GM18868 (cell line): ENCODE measurements around the gene LSG1.
"Not testable (repeated sequence)": the region's sequence is repeated elsewhere in the genome, so short reads cannot be mapped to it uniquely, and the experiment has no call there.

Source experiments
- ATAC-seq: cut with Tn5 transposase; IDR thresholded peaks from one replicate; pipeline ENCODE4 v1.9.1; 2021; ENCODE audit warnings: mild to moderate bottlenecking, moderate library complexity; ENCODE audit not compliant: unreplicated experiment

Gene LSG1

GRCh38 chr3:194619741-194620140 is 52.2 kb downstream of the LSG1 start:
- no peak for ATAC-seq

GRCh38 chr3:194618858-194619608 is 53.0 kb downstream of the LSG1 start:
- ATAC-seq: no peak

- ATAC-seq: no peak
Measured at GRCh38 chr3:194617827-194618226, 54.2 kb downstream of the LSG1 start.

DNA sequence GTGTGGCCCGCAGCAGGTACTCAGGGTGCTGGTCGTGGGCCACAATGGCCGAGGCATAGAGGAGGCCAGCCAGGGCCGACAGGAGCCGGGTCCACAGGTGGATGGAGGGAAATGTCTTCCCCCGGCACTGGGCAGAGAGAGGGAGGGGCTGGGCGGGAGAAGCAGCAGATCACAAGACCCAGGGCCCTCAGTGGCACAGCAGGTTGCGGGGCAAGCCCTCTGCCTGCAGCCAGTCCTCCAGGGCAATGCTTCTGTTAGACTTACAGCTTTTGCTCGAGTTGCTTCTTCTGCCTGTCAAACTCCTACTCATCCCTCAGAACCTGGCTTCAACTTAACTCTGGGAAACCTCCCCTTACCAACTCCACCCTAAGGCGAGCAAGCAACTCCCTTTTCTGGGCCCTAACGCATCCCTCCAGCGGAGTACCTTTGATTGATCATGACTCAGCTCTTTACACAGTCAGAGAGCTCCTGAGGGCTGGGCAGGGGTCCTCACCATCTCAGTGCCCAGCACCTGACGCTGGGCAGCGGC is 54.8 kb downstream of the LSG1 start:
- no peak for ATAC-seq

DNA sequence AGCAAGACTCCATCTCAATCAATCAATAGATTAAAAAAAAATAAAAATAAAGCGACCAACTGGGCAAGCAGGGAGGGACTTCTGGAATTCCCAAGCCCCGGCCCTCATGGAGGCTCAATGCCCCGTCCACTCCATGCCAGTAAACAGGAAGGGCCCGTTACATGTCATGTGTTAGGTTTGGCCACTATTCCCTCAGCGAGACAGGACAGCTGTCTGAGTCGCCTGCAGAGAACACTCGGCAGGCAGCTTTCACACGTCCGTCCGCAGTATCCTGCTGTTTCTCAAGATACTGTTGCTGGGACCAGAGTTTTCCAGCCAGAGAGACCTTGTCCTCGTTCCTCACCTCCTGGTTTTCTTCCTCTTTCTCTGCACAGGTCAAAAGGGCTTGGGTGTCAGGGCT is 56.8 kb downstream of the LSG1 start:
- no peak for ATAC-seq

GRCh38 chr3:194612221-194612620 is 59.8 kb downstream of the LSG1 start:
- ATAC-seq: no peak

DNA sequence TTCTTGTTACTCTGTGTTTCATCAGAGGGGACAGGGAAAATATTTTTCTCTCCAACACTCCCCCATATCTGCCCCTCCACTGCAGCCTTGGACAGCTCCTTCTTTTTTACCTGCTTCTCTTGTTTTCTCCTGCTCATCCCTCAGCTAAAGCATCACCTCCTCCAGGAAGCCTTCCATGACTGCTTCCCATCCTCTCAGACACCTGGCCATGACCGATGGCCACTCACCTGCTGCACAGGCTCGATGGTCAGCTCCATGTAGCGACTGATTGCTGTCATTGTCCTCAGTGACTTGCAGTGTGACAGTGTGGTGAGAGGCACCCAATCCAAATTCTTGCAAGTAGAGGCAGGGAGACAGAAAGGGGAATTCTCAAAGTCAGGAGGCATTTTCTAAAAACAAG is 61.3 kb downstream of the LSG1 start:
- no peak for ATAC-seq

DNA sequence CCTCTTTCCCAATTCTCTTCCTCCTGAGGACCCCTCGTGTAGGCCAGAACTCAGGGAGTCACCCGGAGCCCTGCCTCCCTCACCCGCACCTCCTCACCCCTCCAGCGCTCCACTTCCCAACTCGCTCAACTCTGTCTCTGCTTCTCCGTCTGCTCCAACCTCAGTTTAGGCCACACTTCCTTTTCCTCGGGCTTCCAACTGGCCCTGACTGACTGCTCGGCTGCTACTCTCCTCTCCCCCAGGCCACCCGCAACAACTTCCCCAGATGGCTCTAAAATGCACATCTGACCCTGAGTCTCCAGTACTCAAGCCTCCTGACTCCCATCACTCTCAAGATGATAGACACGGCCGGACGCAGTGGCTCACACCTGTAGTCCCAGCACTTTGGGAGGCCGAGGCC is 62.4 kb downstream of the LSG1 start:
- no peak for ATAC-seq

DNA sequence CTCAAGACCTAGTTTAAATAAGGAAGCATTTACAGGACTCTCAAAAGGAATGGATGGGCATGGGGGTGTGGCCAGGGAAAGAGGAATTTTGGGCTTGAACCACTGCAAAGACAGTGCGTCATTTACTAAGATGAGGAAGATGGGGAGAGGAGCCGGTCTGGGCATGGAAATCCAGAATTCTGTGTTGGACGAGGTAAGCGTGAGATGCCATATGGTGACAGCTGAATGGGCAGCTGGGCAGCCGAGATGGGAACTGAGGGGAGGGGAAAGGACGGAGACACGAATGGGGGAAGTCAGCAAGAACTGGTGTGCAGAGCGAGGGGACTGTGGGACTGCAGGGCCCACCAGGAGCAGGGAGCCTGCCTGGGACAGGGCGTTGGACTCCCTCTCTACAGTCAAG is 63.0 kb downstream of the LSG1 start:
- ATAC-seq: no peak

- ATAC-seq: no peak
Measured at GRCh38 chr3:194607592-194608389, 64.2 kb downstream of the LSG1 start.

- ATAC-seq: no peak
Measured at GRCh38 chr3:194606941-194607340, 65.0 kb downstream of the LSG1 start.

DNA sequence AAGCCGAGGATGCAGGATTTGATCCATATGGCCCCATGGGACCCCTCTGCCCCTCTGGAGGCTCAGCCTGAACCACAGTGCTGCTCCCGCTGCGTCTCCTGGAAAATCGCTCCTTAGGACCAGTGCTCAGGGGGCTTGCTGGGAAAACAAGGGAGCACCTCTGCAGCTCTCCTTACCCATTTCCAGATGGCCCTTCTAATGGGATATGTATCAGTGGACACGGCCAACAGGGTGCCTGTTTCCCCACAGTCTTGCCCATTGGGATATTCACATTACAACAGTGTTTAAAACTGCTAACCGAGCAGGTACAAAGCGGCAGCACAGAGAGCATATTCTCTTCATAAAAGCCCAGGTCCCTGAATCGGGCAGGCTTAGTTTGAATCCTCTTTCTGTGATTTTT is 65.8 kb downstream of the LSG1 start:
- no peak for ATAC-seq

GRCh38 chr3:194605314-194605713 is 66.7 kb downstream of the LSG1 start:
- not testable (repeated sequence) for ATAC-seq

- ATAC-seq: no peak
Measured at GRCh38 chr3:194604837-194605236, 67.2 kb downstream of the LSG1 start.

DNA sequence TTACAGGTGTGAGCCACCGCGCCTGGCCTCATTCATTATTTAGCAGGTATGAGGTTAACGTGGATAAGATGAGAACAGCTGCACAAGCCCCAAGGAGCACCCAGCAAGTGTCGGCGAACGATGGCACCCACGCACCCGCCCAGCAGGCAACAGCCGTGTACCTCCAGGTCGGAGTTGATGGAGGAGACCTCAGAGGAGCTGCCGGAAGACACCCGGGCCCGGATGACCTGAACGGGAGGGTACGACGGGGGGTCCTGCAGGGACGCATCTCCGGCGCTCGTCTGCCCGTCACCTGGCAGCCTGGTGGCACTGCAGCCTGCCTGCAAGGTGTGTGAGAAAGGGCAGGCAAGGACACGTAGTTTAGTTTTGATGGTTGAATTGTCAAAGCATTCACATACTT is 67.9 kb downstream of the LSG1 start:
- no peak for ATAC-seq

GRCh38 chr3:194602669-194603171 is 69.3 kb downstream of the LSG1 start:
- ATAC-seq: no peak

DNA sequence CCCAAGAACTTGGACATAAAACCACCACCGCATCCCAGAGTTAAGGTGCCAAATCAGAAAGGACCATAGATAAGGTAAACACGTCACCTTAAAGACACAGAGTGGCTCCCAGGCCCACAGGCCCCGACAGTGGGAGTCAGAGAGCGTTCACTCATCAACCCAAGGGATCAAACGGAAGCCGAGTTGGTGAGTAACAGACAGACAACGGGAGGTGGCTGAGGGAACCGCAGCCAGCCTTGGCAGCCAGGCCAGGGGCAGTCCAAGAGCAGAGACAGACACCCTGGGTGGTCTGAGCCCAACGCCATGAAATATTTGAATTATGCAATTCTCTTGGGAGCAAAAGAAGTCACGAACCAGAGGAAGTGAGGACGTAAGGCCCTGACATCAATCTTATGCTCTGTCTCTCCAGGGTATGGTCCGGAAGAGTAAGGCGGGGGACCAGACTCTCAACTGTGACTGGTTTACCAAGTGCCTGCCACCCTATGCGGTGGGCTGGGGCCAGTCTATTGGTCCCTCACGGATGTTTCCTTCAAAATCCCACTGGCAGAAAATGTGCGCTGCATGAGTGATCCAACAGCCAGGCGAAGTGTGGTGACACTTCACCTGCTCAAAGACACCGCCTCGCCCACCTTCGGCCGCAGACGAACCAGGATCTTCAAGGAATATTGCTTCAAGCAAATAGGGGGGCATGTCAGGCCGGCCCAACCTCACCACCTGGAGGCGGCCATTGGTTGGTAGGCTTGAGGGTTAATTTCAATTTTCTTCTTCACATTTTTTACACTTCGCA is 73.0 kb downstream of the LSG1 start:
- no peak for ATAC-seq

- ATAC-seq: no peak
Measured at GRCh38 chr3:194596906-194597305, 75.1 kb downstream of the LSG1 start.

GRCh38 chr3:194592798-194593752 is 78.9 kb downstream of the LSG1 start:
- no peak for ATAC-seq
